GM23338 (cell line): Measurements from ENCODE around the gene SLFN13. TPM values are rescaled to one million over a fixed set of nuclear protein-coding genes. Genes with fewer than 3 reads are reported as not detected.

Experiments used
- ATAC-seq: fragments of 200-7000 bp; cut with Tn5 transposase; 3 replicates; pipeline ENCODE4 v1.9.1; 2020
- DNase-seq: peaks from one replicate; pipeline ENCODE4 v3.0.0-alpha.2; 2015; ENCODE audit warnings: low spot score
- H2AFZ ChIP-seq: fragments of 200-600 bp; sonication (generic); 2 replicates; pipeline ENCODE4 v1.8.0; 2016; ENCODE audit warnings: antibody characterized with exemption, mild to moderate bottlenecking, moderate library complexity
- H3F3A ChIP-seq: fragments of 200-600 bp; sonication (generic); replicated peaks from 2 replicates; pipeline ENCODE4 v1.8.0; 2017; ENCODE audit warnings: antibody characterized with exemption, mixed run types, low read depth
- H3K27ac ChIP-seq: fragments of 200-600 bp; sonication (generic); 2 replicates; pipeline ENCODE4 v1.6.1; 2016; ENCODE audit warnings: low read depth
- H3K27me3 ChIP-seq: fragments of 200-600 bp; sonication (generic); 2 replicates; pipeline ENCODE4 v1.8.0; 2016; ENCODE audit warnings: mild to moderate bottlenecking, mixed run types, moderate library complexity; ENCODE audit not compliant: insufficient read depth
- H3K36me3 ChIP-seq: fragments of 200-600 bp; sonication (generic); 2 replicates; pipeline ENCODE4 v1.8.0; 2016; ENCODE audit warnings: mild to moderate bottlenecking; ENCODE audit not compliant: insufficient read depth
- H3K4me1 ChIP-seq: fragments of 200-600 bp; sonication (generic); 2 replicates; pipeline ENCODE4 v1.8.0; 2016; ENCODE audit warnings: mild to moderate bottlenecking, moderate library complexity; ENCODE audit not compliant: insufficient read depth
- H3K4me2 ChIP-seq: fragments of 200-600 bp; sonication (generic); 2 replicates; pipeline ENCODE4 v1.7.1; 2017; ENCODE audit warnings: mixed run types
- H3K4me3 ChIP-seq: fragments of 200-600 bp; sonication (generic); 2 replicates; pipeline ENCODE4 v1.6.1; 2016; ENCODE audit warnings: mixed run types
- H3K79me2 ChIP-seq: fragments of 200-600 bp; sonication (generic); replicated peaks from 2 replicates; pipeline ENCODE4 v1.8.0; 2017; ENCODE audit warnings: mild to moderate bottlenecking; ENCODE audit not compliant: insufficient read depth
- H3K9me2 ChIP-seq: fragments of 200-600 bp; sonication (generic); 2 replicates; pipeline ENCODE4 v1.8.0; 2017; ENCODE audit not compliant: insufficient read depth
- H4K20me1 ChIP-seq: fragments of 200-600 bp; sonication (generic); replicated peaks from 2 replicates; pipeline ENCODE4 v1.8.0; 2017; ENCODE audit warnings: mild to moderate bottlenecking; ENCODE audit not compliant: insufficient read depth
- H3K27ac Mint-ChIP-seq: 2 replicates; pipeline ENCODE4 v1.8.0; 2020; ENCODE audit warnings: inconsistent platforms, mild to moderate bottlenecking, moderate library complexity, mixed read lengths
- H3K27me3 Mint-ChIP-seq: 3 replicates; pipeline ENCODE4 v1.8.0; 2022; ENCODE audit warnings: low read depth, mild to moderate bottlenecking, moderate library complexity, mixed read lengths, inconsistent platforms; ENCODE audit not compliant: insufficient read depth, poor library complexity
- H3K36me3 Mint-ChIP-seq: 3 replicates; pipeline ENCODE4 v1.8.0; 2021; ENCODE audit warnings: low read depth, mild to moderate bottlenecking, inconsistent platforms, moderate library complexity, mixed read lengths
- H3K4me1 Mint-ChIP-seq: 3 replicates; pipeline ENCODE4 v1.8.0; 2020; ENCODE audit warnings: mild to moderate bottlenecking, inconsistent platforms, mixed read lengths
- H3K4me3 Mint-ChIP-seq: 3 replicates; pipeline ENCODE4 v1.8.0; 2021; ENCODE audit warnings: moderate library complexity, mild to moderate bottlenecking, inconsistent platforms, mixed read lengths
- H3K9me3 Mint-ChIP-seq: 3 replicates; pipeline ENCODE4 v1.8.0; 2020; ENCODE audit warnings: moderate library complexity, mild to moderate bottlenecking, inconsistent platforms, mixed read lengths
- CREB1 ChIP-seq: fragments of 250-450 bp; sonication (Bioruptor Pico); IDR thresholded peaks from 2 replicates; pipeline ENCODE4 v1.5.0; 2020; ENCODE audit warnings: low read depth, mild to moderate bottlenecking, moderate library complexity
- ETS1 ChIP-seq: IDR thresholded peaks from 2 replicates; pipeline ENCODE4 v1.6.1; 2016; ENCODE audit warnings: antibody characterized with exemption
- EZH2 ChIP-seq: fragments of 200-600 bp; sonication (generic); IDR thresholded peaks from one replicate; pipeline ENCODE4 v1.8.0; 2017; ENCODE audit warnings: antibody characterized with exemption, mild to moderate bottlenecking, low read depth; ENCODE audit not compliant: unreplicated experiment
- EZH2phosphoT487 ChIP-seq: fragments of 200-600 bp; sonication (generic); IDR thresholded peaks from one replicate; pipeline ENCODE4 v1.8.1; 2018; ENCODE audit warnings: antibody characterized with exemption; ENCODE audit not compliant: unreplicated experiment
- JUNB ChIP-seq: IDR thresholded peaks from one replicate; pipeline ENCODE4 v1.6.1; 2016; ENCODE audit warnings: antibody characterized with exemption; ENCODE audit not compliant: unreplicated experiment
- NANOG ChIP-seq: IDR thresholded peaks from 2 replicates; pipeline ENCODE4 v1.6.1; 2016; ENCODE audit warnings: antibody characterized with exemption, borderline replicate concordance
- POLR2AphosphoS5 ChIP-seq: IDR thresholded peaks from 2 replicates; pipeline ENCODE4 v1.6.1; 2016; ENCODE audit warnings: antibody characterized with exemption, low read depth
- STAT1 ChIP-seq: IDR thresholded peaks from one replicate; pipeline ENCODE4 v1.6.1; 2016; ENCODE audit warnings: antibody characterized with exemption; ENCODE audit not compliant: unreplicated experiment
- ZNF114 ChIP-seq: fragments of 250-450 bp; sonication (Bioruptor Pico); IDR thresholded peaks from 2 replicates; pipeline ENCODE4 v1.5.0; 2020; ENCODE audit warnings: mild to moderate bottlenecking, moderate library complexity
- ZNF331 ChIP-seq: fragments of 250-450 bp; sonication (Bioruptor Pico); IDR thresholded peaks from 2 replicates; pipeline ENCODE4 v1.5.0; 2020; ENCODE audit warnings: low read depth, mild to moderate bottlenecking, moderate library complexity
- polyA plus RNA-seq: library from polyadenylated mRNA; unstranded; fragments of >200 nt; fragmentation: Nextera tagmentation; extraction: Ambion mirVana; gene quantifications from 2 replicates; pipeline ENCODE4 v1.2.1, GENCODE V29; 2016
- total RNA-seq: library from RNA; depleted of rRNA; stranded (reverse); fragments of >200 nt; shearing (Covaris generic); gene quantifications from 2 replicates; pipeline ENCODE4 v1.2.3, GENCODE V29; 2014
- TF ChIP-seq, protein P1 (sequence below): IDR thresholded peaks from one replicate; pipeline ENCODE4 v1.6.1; 2018; ENCODE audit warnings: antibody characterized with exemption; ENCODE audit not compliant: unreplicated experiment
- TF ChIP-seq, protein P2 (sequence below): fragments of 250-450 bp; sonication (Bioruptor Pico); IDR thresholded peaks from 2 replicates; pipeline ENCODE4 v1.5.0; 2020; ENCODE audit warnings: mild to moderate bottlenecking, moderate library complexity
- TF ChIP-seq, protein P3 (sequence below), 2 experiments: fragments of 200-600 bp in 1 of 2; sonication (generic) in 1 of 2; conservative IDR thresholded peaks; 2 replicates each; pipeline versions ENCODE4 v1.5.1 to v1.6.1; 2016 to 2017; ENCODE audit warnings: antibody characterized with exemption in 2 of 2, low read depth in 2 of 2, mild to moderate bottlenecking in 2 of 2, moderate library complexity in 1 of 2

SLFN13 gene
- total and polyA plus RNA-seq, 2 experiments from 2014 or later: 1.0 to 3.1 TPM

GRCh38 chr17:35414247-35414646 is 34.3 kb downstream of the SLFN13 start:
- H3K36me3 Mint-ChIP-seq: peaks cover 9% of the 10 kb centered on the region; the same call in 2 of the 3 replicates
- Histone ChIP-seq H3K4me2 (no peak overlapping the region), H3K4me3 (no peak overlapping the region), H3K27me3 (no peaks in the 10 kb centered on the region), H3K27ac (no peak overlapping the region), H4K20me1 (no peaks in the 10 kb centered on the region), H3K36me3 (no peaks in the 10 kb centered on the region), H2AFZ (no peak overlapping the region), H3K4me1 (no peaks in the 10 kb centered on the region), H3K9me2 (no peaks in the 10 kb centered on the region), H3K79me2 (no peaks in the 10 kb centered on the region), H3F3A (no peaks in the 10 kb centered on the region)
- H3K27me3 Mint-ChIP-seq: peaks cover 4% of the 10 kb centered on the region
- no peaks in the 10 kb centered on the region for H3K9me3 Mint-ChIP-seq
- H3K4me3 Mint-ChIP-seq: no peak overlapping the region
- TF ChIP-seq, protein P1, sequence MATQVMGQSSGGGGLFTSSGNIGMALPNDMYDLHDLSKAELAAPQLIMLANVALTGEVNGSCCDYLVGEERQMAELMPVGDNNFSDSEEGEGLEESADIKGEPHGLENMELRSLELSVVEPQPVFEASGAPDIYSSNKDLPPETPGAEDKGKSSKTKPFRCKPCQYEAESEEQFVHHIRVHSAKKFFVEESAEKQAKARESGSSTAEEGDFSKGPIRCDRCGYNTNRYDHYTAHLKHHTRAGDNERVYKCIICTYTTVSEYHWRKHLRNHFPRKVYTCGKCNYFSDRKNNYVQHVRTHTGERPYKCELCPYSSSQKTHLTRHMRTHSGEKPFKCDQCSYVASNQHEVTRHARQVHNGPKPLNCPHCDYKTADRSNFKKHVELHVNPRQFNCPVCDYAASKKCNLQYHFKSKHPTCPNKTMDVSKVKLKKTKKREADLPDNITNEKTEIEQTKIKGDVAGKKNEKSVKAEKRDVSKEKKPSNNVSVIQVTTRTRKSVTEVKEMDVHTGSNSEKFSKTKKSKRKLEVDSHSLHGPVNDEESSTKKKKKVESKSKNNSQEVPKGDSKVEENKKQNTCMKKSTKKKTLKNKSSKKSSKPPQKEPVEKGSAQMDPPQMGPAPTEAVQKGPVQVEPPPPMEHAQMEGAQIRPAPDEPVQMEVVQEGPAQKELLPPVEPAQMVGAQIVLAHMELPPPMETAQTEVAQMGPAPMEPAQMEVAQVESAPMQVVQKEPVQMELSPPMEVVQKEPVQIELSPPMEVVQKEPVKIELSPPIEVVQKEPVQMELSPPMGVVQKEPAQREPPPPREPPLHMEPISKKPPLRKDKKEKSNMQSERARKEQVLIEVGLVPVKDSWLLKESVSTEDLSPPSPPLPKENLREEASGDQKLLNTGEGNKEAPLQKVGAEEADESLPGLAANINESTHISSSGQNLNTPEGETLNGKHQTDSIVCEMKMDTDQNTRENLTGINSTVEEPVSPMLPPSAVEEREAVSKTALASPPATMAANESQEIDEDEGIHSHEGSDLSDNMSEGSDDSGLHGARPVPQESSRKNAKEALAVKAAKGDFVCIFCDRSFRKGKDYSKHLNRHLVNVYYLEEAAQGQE: no peak
- TF ChIP-seq ZNF114 (CRISPR knock-in tag) (no peak), ZNF331 (CRISPR knock-in tag) (no peak), JUNB (no peak), STAT1 (no peak), EZH2phosphoT487 (no peak), NANOG (no peak), POLR2AphosphoS5 (no peak), CREB1 (no peak), ETS1 (no peak), EZH2 (no peak)
- TF ChIP-seq, protein P2, sequence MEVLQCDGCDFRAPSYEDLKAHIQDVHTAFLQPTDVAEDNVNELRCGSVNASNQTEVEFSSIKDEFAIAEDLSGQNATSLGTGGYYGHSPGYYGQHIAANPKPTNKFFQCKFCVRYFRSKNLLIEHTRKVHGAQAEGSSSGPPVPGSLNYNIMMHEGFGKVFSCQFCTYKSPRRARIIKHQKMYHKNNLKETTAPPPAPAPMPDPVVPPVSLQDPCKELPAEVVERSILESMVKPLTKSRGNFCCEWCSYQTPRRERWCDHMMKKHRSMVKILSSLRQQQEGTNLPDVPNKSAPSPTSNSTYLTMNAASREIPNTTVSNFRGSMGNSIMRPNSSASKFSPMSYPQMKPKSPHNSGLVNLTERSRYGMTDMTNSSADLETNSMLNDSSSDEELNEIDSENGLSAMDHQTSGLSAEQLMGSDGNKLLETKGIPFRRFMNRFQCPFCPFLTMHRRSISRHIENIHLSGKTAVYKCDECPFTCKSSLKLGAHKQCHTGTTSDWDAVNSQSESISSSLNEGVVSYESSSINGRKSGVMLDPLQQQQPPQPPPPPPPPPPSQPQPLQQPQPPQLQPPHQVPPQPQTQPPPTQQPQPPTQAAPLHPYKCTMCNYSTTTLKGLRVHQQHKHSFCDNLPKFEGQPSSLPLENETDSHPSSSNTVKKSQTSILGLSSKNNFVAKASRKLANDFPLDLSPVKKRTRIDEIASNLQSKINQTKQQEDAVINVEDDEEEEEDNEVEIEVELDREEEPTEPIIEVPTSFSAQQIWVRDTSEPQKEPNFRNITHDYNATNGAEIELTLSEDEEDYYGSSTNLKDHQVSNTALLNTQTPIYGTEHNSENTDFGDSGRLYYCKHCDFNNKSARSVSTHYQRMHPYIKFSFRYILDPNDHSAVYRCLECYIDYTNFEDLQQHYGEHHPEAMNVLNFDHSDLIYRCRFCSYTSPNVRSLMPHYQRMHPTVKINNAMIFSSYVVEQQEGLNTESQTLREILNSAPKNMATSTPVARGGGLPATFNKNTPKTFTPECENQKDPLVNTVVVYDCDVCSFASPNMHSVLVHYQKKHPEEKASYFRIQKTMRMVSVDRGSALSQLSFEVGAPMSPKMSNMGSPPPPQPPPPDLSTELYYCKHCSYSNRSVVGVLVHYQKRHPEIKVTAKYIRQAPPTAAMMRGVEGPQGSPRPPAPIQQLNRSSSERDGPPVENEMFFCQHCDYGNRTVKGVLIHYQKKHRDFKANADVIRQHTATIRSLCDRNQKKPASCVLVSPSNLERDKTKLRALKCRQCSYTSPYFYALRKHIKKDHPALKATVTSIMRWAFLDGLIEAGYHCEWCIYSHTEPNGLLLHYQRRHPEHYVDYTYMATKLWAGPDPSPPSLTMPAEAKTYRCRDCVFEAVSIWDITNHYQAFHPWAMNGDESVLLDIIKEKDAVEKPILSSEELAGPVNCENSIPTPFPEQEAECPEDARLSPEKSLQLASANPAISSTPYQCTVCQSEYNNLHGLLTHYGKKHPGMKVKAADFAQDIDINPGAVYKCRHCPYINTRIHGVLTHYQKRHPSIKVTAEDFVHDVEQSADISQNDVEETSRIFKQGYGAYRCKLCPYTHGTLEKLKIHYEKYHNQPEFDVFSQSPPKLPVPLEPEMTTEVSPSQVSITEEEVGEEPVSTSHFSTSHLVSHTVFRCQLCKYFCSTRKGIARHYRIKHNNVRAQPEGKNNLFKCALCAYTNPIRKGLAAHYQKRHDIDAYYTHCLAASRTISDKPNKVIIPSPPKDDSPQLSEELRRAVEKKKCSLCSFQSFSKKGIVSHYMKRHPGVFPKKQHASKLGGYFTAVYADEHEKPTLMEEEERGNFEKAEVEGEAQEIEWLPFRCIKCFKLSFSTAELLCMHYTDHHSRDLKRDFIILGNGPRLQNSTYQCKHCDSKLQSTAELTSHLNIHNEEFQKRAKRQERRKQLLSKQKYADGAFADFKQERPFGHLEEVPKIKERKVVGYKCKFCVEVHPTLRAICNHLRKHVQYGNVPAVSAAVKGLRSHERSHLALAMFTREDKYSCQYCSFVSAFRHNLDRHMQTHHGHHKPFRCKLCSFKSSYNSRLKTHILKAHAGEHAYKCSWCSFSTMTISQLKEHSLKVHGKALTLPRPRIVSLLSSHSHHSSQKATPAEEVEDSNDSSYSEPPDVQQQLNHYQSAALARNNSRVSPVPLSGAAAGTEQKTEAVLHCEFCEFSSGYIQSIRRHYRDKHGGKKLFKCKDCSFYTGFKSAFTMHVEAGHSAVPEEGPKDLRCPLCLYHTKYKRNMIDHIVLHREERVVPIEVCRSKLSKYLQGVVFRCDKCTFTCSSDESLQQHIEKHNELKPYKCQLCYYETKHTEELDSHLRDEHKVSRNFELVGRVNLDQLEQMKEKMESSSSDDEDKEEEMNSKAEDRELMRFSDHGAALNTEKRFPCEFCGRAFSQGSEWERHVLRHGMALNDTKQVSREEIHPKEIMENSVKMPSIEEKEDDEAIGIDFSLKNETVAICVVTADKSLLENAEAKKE (CRISPR knock-in tag): no peak
- TF ChIP-seq, protein P3, sequence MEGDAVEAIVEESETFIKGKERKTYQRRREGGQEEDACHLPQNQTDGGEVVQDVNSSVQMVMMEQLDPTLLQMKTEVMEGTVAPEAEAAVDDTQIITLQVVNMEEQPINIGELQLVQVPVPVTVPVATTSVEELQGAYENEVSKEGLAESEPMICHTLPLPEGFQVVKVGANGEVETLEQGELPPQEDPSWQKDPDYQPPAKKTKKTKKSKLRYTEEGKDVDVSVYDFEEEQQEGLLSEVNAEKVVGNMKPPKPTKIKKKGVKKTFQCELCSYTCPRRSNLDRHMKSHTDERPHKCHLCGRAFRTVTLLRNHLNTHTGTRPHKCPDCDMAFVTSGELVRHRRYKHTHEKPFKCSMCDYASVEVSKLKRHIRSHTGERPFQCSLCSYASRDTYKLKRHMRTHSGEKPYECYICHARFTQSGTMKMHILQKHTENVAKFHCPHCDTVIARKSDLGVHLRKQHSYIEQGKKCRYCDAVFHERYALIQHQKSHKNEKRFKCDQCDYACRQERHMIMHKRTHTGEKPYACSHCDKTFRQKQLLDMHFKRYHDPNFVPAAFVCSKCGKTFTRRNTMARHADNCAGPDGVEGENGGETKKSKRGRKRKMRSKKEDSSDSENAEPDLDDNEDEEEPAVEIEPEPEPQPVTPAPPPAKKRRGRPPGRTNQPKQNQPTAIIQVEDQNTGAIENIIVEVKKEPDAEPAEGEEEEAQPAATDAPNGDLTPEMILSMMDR (conservative IDR thresholded peaks at IDR 0.05; ENCODE audit: low read depth in 2 of 2): no peak
- no peak overlapping the region for H3K27ac Mint-ChIP-seq
- DNase-seq (no peak), ATAC-seq (no peak)
- H3K4me1 Mint-ChIP-seq: no peaks in the 10 kb centered on the region
